Mesodermal cell (in vitro differentiated cells): ENCODE data around the gene ITPRIP.
A peak's percentile ranks its signal among the peaks of the same experiment; 100 is the strongest.

Experiments
- H3K27ac ChIP-seq: 2 replicates; pipeline ENCODE4 v1.7.0; 2013; ENCODE audit warnings: mild to moderate bottlenecking, low read depth, low read length, moderate library complexity; ENCODE audit not compliant: severe bottlenecking
- H3K36me3 ChIP-seq: 2 replicates; pipeline ENCODE4 v1.7.1; 2013; ENCODE audit warnings: mild to moderate bottlenecking, low read length, moderate library complexity; ENCODE audit not compliant: control insufficient read depth, insufficient read depth
- H3K4me1 ChIP-seq: one replicate; pipeline ENCODE4 v1.7.1; 2013; ENCODE audit warnings: mild to moderate bottlenecking, low read length; ENCODE audit not compliant: insufficient read depth, control insufficient read depth, poor library complexity, severe bottlenecking
- H3K4me3 ChIP-seq: 2 replicates; pipeline ENCODE4 v1.7.0; 2013; ENCODE audit warnings: low read length, control low read depth, mild to moderate bottlenecking; ENCODE audit not compliant: insufficient read depth, poor library complexity, severe bottlenecking; ENCODE audit errors: extremely low read depth
- H3K9me3 ChIP-seq: 2 replicates; pipeline ENCODE4 v1.7.1; 2013; ENCODE audit warnings: mild to moderate bottlenecking, low read length, moderate library complexity; ENCODE audit not compliant: control insufficient read depth
- WGBS, 2 experiments: methylation state at CpG; one replicate each; pipeline ENCODE4 v1.1.5; 2013; ENCODE audit warnings: missing lambda C conversion rate in 2 of 2; ENCODE audit not compliant: insufficient coverage in 2 of 2; 5-methylcytosine and 5-hydroxymethylcytosine counted together

Gene ITPRIP

DNA sequence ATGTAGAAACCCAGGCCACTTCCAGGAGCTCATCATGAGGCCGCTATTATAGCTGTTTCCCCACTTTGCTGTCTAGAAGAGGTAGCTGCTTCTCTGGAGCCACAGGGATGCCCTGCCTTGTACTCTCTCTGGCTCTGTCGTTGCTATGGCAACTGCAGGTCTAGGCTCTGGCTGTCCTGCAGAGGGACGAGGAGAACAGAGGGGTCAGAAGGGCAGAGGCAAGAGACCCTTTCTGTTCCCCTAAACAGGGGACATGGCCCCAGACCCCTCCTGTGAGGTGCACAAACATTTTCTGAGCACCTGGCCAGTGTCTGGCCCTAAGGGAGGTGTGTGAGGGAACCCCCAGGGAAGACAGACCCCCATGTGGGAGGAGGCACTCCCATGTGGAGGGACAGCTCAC lies 31.4 kb downstream of the ITPRIP start:
- H3K27ac ChIP-seq, result no peak overlapping the region
- peaks cover 33% of the 10 kb centered on the region for H3K36me3 ChIP-seq
- 68 to 83% methylated on average over 2 to 3 of the region's 3 CpGs for WGBS, 2 experiments
- peaks cover 10% of the 10 kb centered on the region for H3K9me3 ChIP-seq
- H3K4me1 ChIP-seq, result peaks cover 6% of the 10 kb centered on the region
- no peak overlapping the region for H3K4me3 ChIP-seq

DNA sequence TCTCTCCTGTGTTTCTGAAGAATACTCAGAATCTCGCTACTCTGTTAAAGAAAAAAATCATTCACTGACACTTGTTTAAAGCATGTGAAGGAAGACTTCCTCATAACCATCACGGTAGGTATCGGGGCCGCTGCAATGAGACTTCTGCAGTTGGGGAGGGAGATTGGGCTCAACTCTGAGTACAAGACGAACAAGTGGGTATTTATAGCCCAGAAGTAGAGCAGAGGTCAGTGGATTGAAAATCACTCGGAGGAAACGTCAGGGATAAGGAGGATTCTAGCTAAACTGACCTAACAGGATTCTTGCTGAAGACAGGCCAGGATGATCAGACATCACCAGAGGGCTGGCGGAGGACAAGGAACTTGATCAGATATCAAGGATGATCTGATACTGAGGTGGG lies 33.3 kb downstream of the ITPRIP start:
- WGBS, 2 experiments, result 90 to 95% methylated on average over 5 to 7 of the region's 8 CpGs
- Histone ChIP-seq H3K9me3 (peaks cover 10% of the 10 kb centered on the region), H3K36me3 (peaks cover 13% of the 10 kb centered on the region), H3K27ac (no peak overlapping the region), H3K4me1 (peaks cover 19% of the 10 kb centered on the region), H3K4me3 (no peak overlapping the region)

DNA sequence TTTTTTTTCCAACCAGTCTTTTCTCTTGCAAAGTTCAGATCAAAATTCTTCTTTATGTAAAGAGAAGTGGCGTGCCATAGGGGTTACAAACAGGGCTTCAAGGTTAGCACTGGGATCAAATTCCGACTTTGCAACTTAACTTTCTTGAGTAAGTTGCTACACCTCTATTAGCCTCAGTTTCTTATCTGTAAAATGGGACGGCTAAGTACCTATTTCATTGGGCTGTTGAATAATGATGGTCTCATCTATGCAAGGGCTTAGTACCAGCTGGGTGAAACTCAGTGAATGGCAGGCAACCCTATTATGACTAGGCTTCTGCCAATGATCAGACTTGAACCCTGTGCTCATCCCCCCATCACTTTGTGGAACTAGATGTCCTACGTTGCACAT lies 33.9 kb downstream of the ITPRIP start:
- peaks cover 25% of the 10 kb centered on the region for H3K4me1 ChIP-seq
- H3K36me3 ChIP-seq, result peaks cover 8% of the 10 kb centered on the region
- no peak overlapping the region for H3K4me3 ChIP-seq
- peaks cover 10% of the 10 kb centered on the region for H3K9me3 ChIP-seq
- H3K27ac ChIP-seq, result no peak overlapping the region
- 94 to 100% methylated on average over 1 to 3 of the region's 4 CpGs for WGBS, 2 experiments

DNA sequence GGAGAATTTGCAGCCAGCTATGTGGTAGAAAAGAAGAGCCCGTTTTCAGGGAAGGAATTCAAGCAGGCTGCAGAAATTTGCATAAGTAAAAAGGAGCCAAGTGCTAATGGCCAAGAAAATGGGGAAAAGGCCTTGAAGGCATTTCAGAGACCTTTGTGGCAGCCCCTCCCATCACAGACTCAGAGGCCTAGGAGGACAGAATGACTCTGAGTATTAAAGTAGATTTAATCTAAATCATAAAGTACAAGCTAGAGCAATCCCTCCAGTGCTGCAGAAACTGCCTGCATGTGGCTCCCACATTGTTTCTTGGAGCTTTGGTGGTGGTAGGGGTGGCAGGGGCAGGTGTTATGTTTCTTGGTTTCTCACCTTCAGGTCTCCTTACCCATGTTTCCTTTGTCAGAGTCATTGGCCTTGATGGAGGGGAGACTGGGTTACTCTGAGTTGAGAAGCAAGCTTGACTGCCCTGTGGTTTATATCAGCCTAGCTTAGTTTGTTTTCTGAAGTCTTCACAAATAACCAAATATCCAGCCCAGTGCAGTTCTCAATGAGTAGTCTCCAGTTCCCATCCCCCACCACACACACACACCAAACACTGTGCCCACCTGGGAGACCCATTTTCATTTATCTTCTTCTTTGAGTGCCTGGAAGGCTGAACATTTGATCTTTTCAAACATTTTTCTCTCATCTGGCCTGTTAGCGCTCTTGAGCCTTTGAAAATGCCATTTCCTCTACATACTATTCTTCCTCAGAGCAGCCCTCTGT lies 34.5 kb downstream of the ITPRIP start:
- no peak overlapping the region for H3K27ac ChIP-seq
- H3K9me3 ChIP-seq, result peaks cover 10% of the 10 kb centered on the region
- peaks cover 6% of the 10 kb centered on the region for H3K36me3 ChIP-seq
- WGBS, 2 experiments, result 50% methylated on average over 2 of the region's 2 CpGs
- H3K4me3 ChIP-seq, result no peak overlapping the region
- peaks cover 30% of the 10 kb centered on the region for H3K4me1 ChIP-seq

DNA sequence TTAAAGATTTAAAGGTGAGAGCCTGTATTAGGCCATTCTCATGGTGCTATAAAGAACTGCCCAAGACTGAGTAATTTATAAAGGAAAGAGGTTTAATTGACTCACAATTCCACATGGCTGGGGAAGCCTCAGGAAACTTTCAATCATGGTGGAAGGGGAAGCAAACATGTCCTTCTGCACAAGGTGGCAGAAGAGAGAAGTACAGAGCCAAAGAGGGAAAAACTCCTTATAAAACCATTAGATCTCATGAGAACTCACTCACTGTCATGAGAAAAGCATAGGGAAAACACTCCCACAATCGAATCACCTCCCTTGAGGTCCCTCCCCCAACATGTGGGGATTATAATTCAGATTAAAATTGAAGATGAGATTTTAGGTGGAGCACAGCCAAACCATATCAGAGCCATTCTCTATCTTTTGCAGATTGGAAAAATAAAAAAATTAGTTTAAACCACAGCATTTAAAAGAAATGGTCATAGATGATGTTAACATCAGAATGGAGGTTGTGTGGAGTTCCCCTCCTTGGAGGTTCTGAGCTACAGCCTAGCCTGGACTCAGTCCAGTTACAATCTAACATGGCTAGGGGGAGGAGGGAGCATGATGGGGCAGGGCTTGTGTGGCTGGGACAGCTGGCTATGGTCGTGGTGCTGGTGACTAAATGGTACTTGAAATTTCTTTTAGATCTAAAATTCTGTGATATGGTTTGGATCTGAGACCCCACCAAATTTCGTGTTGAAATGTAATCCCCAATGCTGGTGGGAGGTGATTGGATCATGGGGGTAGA lies 36.2 kb downstream of the ITPRIP start:
- peaks cover 10% of the 10 kb centered on the region for H3K9me3 ChIP-seq

DNA sequence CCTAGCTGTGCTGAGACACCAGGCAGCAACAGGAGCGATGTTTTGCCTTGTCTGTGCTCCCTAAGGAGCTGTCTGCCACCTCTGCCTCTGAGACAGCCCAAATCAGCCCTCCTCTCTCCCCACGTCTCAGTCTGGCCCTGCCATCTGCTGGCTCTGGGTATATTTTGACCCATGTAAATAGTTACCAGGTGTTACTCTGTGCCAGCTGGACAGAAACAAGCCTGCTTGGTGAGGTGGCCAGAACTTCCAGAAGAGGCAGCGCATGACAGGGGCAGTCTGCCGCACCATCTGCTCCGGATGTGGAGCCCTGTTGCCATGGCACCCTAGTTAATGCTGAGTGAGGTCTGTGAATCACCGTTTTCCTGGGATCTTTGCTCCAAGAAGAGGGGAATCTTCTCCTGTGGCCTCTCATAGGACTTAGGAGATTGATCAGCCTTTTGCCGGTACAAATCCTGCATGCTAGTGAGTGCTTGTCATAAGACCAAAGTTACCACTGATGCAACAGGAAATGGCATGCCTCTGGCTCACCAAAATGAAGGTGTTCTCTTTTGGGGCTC lies 37.5 kb downstream of the ITPRIP start:
- WGBS, 2 experiments, result 65 to 71% methylated on average over 5 to 6 of the region's 7 CpGs
- H3K27ac ChIP-seq, result peak overlapping the region; percentile 75
- peaks cover 38% of the 10 kb centered on the region for H3K4me1 ChIP-seq
- no peaks in the 10 kb centered on the region for H3K36me3 ChIP-seq
- no peak overlapping the region for H3K4me3 ChIP-seq
- H3K9me3 ChIP-seq, result peaks cover 10% of the 10 kb centered on the region

More for the DNA sequence above, 36.2 kb downstream of the ITPRIP start:
- Histone ChIP-seq H3K4me1 (peaks cover 38% of the 10 kb centered on the region), H3K27ac (no peak overlapping the region), H3K4me3 (no peak overlapping the region), H3K36me3 (no peaks in the 10 kb centered on the region)
- 76 to 86% methylated on average over 2 of the region's 3 CpGs for WGBS, 2 experiments

DNA sequence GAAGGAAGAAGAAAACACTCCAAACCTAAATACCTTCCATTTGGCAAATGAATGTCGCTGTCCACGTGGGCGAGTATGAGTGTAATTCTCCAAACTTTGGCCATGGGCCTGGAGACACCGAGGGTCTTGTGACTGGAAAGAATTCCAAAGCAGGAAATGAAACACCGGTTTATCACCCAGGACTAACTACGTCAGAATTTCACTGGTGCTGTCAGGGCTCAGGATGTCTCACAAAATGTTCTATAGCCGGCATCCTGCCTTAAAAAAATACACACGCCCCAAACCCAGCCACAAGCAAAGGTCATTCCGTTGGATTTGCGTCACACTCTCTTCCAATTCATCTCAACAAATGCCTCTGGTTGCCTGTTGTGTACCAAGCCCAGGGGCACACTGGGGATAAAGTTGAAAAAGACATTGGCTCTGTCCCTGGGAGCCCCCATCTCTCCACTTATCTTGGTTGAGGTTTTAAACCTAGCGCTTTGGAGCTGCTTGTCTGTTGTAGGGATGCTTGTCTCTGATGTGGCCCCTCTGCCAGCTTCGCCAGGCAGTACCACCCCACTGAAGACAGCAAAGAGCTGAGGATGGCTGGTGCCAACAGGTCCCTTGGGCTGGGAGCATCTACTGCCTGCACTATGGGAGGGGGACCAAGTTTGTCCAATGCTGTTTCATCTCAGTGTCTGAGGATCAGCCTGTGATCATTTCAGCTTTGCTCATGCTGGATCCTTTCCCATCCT lies 38.1 kb downstream of the ITPRIP start:
- 85 to 93% methylated on average over 4 to 10 of the region's 12 CpGs for WGBS, 2 experiments
- Histone ChIP-seq H3K4me3 (no peak overlapping the region), H3K9me3 (peaks cover 10% of the 10 kb centered on the region), H3K36me3 (no peaks in the 10 kb centered on the region), H3K4me1 (peaks cover 38% of the 10 kb centered on the region), H3K27ac (peak overlapping the region; percentile 75)

DNA sequence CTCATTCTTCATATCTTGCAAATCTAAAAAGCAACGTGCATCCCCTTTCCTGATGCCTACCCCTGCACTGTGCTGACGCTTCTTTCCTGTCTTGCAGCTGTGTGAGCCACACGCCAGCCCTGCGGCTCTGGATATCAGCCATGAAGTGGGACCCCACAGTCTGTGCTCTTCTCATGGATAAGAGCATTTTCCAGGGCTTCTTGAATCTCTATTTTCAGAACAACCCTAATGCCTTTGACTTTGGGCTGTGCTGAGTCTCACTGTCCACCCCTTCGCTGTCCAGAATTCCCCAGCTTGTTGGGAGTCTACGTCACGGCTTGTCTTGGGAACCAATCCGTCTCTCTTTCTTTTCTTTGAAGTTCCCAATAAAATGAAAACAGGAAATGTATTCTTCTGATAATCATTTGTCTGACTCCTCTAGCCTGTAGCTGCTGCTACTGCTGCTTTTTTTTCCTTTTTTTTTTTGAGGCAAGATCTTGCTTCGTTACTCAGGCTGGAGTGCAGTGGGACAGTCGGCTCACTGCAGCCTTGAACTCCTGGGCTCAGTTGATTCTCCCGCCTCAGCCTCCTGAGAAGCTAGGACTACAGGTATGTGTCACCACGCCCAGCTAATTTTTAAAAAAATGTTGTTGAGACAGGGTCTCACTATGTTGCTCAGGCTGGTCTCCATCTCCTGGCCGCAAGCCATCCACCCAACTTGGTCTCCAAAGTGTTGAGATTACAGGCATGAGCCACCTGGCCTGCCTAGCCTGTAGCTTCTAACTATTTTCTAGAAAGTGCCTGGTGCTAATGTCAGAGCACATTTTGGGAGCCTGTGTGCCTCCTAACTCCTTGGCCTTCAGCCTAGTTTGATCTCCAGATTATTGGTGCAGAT lies 39.0 kb downstream of the ITPRIP start:
- H3K4me1 ChIP-seq, result peaks cover 38% of the 10 kb centered on the region
- peak overlapping the region; percentile 36 for H3K27ac ChIP-seq
- 96 to 98% methylated on average over 12 of the region's 13 CpGs for WGBS, 2 experiments
- H3K4me3 ChIP-seq, result no peak overlapping the region
- H3K9me3 ChIP-seq, result peaks cover 6% of the 10 kb centered on the region
- no peaks in the 10 kb centered on the region for H3K36me3 ChIP-seq

DNA sequence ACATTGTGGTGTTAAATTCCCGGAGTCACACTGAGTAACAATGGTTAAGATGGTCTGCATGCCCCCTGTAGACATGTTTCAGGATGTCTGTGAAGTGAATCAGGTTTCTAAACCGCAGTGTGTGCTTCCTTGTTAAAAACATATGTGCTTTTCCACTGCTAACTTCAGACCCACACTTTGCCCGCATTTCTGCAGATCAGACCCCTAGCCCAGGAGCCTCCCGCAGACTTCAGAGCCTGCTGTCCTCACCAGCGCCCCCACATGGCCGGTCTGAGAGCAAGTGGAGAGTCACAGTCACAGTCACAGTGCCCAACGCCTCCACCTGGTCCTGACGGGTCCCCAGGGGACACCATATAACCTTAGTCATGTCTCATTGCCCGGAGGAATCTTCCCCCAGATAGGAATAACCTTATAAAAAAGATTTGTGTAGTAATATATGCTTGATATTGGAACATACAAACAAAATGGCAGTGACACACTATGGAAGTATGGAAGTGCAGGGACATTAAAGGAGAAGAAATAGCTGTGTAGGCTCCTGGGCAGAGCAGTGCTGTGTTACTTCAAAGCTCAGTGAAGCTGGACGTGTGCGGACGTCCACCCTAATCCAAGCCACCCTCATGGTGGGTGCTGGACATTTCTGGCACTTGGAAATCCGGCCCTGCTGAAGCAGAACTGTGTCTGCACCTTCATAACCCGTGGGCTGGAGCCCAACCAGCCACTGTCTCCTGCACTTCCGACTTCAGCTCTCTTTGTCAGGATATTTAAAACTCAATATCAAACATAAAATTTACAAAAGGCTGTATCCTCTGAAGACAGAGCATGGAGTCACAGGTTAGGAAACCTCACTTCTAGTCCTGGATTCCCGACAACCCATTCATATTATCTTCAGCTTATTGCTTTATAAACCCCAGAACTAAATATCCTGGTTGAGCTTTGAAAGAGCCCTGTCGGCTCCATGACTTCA lies 40.3 kb downstream of the ITPRIP start:
- no peak overlapping the region for H3K4me3 ChIP-seq
- peaks cover 38% of the 10 kb centered on the region for H3K4me1 ChIP-seq
- H3K9me3 ChIP-seq, result no peaks in the 10 kb centered on the region
- 65 to 71% methylated on average over 11 to 12 of the region's 17 CpGs for WGBS, 2 experiments
- no peaks in the 10 kb centered on the region for H3K36me3 ChIP-seq
- H3K27ac ChIP-seq, result no peak overlapping the region
